Activated CD4-positive, alpha-beta T cell treated with anti-CD3 and anti-CD28 coated beads, Interleukin-2, amount 10 ng/mL, durations not matched to agents 24 days and 14 days (primary cell): ENCODE measurements around the gene ITGB1BP1. TPM values are rescaled to one million over a fixed set of nuclear protein-coding genes. Genes with fewer than 3 reads are reported as not detected.

Experiments
- DNase-seq: peaks from one replicate; pipeline ENCODE4 v3.0.0; 2022
- H3K27ac Mint-ChIP-seq: one replicate; pipeline ENCODE4 v1.8.0; 2022; ENCODE audit warnings: mild to moderate bottlenecking, mixed read lengths
- H3K27me3 Mint-ChIP-seq: one replicate; pipeline ENCODE4 v1.8.0; 2022; ENCODE audit warnings: mixed read lengths
- H3K36me3 Mint-ChIP-seq: one replicate; pipeline ENCODE4 v1.8.0; 2022; ENCODE audit warnings: low read depth, mild to moderate bottlenecking, mixed read lengths
- H3K4me1 Mint-ChIP-seq: one replicate; pipeline ENCODE4 v1.8.0; 2021; ENCODE audit warnings: mixed read lengths
- H3K4me3 Mint-ChIP-seq: one replicate; pipeline ENCODE4 v1.8.0; 2022; ENCODE audit warnings: mild to moderate bottlenecking, moderate library complexity, mixed read lengths
- H3K9me3 Mint-ChIP-seq: one replicate; pipeline ENCODE4 v1.8.0; 2021; ENCODE audit warnings: mixed read lengths
- intact Hi-C: fragments of 100-400 bp; cut with micrococcal nuclease; formaldehyde crosslinking; loops from one replicate; pipeline ENCODE4 v1.15.1; 2023
- total RNA-seq: library from RNA; stranded (reverse); gene quantifications from 2 replicates; pipeline ENCODE4 v1.2.3, GENCODE V29; 2022

ITGB1BP1 gene
- total RNA-seq, 1 donor from 2014 or later, result 131 TPM

DNA sequence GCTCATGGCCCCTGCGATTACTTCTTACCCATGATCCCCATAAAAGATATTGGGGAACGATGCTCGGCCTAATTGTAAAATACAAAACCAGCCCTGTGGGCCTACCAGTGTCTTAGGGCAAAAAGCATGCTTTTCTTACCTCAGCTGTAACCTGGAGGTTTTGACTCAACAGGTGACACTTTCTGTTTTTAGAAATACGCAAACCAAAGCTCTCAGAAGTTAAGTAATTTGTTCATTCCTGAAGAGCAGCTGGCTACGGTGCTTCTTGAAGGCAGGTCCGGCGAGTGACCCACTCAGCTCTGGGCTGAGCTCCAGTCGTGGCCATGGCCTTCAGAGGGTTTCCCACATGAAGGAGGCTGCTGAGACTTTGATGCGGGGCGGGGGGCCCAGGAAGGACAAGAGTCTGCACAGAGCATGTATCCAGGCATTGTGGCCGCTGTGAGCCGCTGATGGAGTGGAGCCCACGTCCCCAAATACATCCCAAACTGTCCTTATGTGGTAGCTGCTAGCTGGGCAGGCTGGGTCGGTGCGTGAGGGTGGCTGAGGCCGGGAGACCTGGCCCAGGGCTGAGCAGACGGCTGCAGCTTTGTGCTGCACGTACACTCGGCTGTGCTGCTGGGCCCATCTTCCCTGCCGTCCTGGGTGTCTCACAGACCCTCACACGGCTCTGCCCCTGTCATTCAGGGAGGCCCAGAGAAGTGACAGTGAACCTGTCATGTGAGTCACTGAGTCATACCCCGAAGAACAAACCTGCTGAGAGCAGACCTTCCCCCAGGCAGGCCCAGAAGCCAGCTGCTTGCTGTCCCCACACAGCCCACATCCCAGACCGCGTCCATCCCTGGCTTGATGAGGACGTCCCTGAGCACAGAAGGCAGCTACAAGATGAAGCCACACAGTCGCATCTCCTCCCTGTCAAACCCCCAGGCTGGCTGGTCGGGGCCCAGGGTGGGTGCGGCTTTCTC lies 34.1 kb downstream of the ITGB1BP1 start:
- Mint-ChIP-seq H3K27me3 (no peaks in the 10 kb centered on the region), H3K4me3 (no peak overlapping the region), H3K9me3 (no peaks in the 10 kb centered on the region), H3K36me3 (no peaks in the 10 kb centered on the region), H3K4me1 (no peaks in the 10 kb centered on the region), H3K27ac (no peak overlapping the region)
- no peak for DNase-seq
- intact Hi-C loops, result no loop called here

DNA sequence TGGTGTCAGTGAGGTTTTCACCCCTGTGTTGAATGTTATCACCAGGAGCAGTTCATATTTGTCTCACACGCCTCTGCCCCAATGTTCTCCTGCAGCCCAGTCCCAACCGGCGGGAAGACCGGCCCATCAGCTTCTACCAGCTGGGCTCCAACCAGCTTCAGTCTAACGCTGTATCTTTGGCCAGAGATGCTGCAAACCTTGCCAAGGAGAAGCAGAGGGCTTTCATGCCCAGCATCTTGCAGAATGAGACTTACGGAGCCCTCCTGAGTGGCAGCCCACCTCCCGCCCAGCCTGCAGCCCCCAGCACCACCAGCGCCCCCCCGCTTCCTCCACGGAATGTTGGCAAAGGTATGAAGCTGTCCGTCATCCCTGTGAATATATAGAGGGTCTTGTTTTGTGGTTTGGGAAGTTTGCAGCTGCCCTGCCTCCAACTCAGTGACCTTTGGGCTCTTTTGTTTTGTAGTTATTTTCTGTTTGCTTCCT lies 35.1 kb downstream of the ITGB1BP1 start:
- H3K27ac Mint-ChIP-seq, result no peak overlapping the region
- no peaks in the 10 kb centered on the region for H3K27me3 Mint-ChIP-seq
- DNase-seq, result no peak
- H3K4me3 Mint-ChIP-seq, result no peak overlapping the region
- no peaks in the 10 kb centered on the region for H3K4me1 Mint-ChIP-seq
- intact Hi-C loops, result no loop called here
- H3K36me3 Mint-ChIP-seq, result no peaks in the 10 kb centered on the region
- no peaks in the 10 kb centered on the region for H3K9me3 Mint-ChIP-seq

DNA sequence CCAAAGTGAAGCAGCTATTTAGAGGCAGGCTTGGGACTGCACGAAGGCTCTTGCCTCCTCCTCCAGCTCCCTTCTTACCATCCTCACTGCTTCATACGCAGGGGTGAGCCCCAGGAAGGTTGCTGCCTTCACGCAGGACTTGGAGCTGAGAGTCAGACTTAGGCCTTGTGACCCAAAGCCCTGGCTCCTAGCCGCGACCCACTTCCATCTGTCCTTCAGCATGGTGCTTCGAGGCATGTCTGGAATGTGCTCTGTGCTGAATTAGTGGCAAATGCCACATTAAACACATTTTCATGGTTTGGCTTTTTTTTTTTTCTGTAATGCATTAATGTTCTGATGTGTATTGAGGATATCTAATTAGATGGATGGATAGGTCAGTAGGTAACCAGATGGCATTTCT lies 37.5 kb downstream of the ITGB1BP1 start:
- no peaks in the 10 kb centered on the region for H3K4me1 Mint-ChIP-seq
- DNase-seq, result no peak
- H3K27me3 Mint-ChIP-seq, result no peaks in the 10 kb centered on the region
- H3K27ac Mint-ChIP-seq, result no peak overlapping the region
- H3K36me3 Mint-ChIP-seq, result no peaks in the 10 kb centered on the region
- intact Hi-C loops, result no loop called here
- no peak overlapping the region for H3K4me3 Mint-ChIP-seq
- no peaks in the 10 kb centered on the region for H3K9me3 Mint-ChIP-seq

DNA sequence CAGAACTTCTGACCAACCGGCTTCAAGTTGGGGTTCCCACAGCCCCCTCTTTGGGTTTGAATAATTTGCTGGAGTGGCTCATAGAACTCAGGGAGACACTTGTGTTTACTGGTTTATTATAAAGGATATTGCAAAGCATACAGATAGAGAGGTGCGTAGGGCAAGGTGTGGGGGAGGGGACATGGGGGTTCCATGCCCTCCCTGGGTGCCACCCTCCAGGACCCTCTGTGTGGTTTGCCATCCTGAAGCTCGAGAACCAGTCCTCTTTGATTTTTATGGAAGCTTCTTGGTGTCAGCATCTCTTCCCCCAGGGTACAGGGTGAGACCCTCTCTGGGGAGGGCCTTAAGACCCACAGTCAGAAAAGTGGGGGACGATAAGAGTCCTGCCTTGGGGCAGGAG lies 38.8 kb downstream of the ITGB1BP1 start:
- Mint-ChIP-seq H3K4me3 (no peak overlapping the region), H3K27ac (no peak overlapping the region), H3K9me3 (no peaks in the 10 kb centered on the region), H3K4me1 (no peaks in the 10 kb centered on the region), H3K27me3 (no peaks in the 10 kb centered on the region), H3K36me3 (no peaks in the 10 kb centered on the region)
- intact Hi-C loops, result no loop called here
- DNase-seq, result no peak

DNA sequence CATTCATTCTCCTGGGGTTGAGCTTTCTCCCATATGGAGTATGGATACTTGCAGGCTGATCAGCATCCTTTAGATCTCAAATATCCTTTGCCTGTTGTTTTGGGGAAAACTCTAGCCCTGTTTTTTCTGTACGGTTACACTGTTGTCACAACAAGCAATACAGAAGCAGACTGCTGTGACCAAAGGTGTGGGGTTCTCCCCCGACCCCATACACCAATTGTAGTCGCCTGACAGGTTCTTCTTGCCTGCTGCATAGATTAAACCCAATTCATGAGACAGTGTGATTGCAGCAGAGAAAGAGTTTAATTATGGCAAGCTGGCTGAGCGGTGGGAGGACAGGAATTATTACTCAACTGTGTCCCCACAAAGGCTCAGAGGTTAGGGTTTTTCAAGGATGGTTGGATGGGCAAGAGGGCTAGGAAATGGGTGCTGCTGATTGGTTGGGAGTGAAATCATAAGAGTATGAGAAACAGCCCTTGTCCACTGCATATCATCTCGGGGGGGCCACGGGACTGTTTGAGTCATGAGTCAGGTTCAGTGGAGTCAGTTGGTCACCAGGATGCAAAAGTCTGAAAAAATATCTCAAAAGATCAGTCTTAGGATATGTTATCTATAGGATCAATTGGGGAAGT lies 40.6 kb downstream of the ITGB1BP1 start:
- H3K4me3 Mint-ChIP-seq, result no peak overlapping the region
- H3K9me3 Mint-ChIP-seq, result no peaks in the 10 kb centered on the region
- intact Hi-C loops, result no loop called here
- H3K36me3 Mint-ChIP-seq, result no peaks in the 10 kb centered on the region
- H3K27me3 Mint-ChIP-seq, result no peaks in the 10 kb centered on the region
- H3K27ac Mint-ChIP-seq, result no peak overlapping the region
- H3K4me1 Mint-ChIP-seq, result no peaks in the 10 kb centered on the region
- no peak for DNase-seq

DNA sequence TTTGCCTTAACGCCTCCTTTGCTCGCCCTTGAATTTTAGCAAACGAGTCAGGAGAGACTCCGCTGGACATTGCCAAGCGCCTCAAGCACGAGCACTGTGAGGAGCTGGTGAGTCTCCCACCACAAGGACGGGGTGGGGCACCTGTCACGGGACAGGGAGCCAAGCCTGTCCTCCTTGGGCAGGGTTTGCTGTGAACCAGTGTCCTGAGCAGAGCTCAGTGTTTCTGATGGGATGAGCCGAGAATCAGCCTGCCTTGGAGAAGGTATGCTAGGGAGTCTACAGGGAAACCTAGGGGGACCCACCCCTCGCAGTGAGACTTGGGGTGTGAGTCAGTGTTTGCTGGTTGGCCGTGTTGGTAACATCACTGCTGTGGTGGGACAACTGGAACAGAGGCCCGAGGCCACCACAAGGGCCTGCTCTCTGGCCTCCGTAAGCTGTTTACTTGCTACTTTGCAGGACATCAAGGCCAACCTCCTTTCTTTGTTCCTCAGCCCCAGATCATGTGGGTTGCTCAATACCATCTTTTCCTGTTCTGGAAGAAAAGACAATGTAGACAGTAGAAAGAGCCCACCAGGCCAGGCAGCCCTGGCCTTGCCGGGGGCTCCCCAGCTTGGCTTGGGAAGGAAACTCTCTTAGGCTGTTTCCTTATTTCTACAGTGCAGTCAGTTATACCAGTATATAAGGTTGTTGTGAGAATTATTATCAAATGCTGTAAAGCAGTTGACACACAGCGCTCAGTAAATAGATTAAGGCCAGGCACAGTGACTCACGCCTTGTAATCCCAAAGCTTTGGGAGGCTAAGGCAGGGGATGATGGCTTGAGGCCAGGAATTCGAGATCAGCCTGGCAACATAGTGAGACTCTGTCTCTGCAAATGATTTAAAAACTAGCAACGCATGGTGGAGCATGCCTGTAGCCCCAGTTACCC lies 42.4 kb downstream of the ITGB1BP1 start:
- H3K4me3 Mint-ChIP-seq, result no peak overlapping the region
- no peaks in the 10 kb centered on the region for H3K4me1 Mint-ChIP-seq
- H3K27ac Mint-ChIP-seq, result no peak overlapping the region
- no peak for DNase-seq
- no peaks in the 10 kb centered on the region for H3K36me3 Mint-ChIP-seq
- H3K9me3 Mint-ChIP-seq, result no peaks in the 10 kb centered on the region
- intact Hi-C loops, result no loop called here
- peaks cover 6% of the 10 kb centered on the region for H3K27me3 Mint-ChIP-seq

DNA sequence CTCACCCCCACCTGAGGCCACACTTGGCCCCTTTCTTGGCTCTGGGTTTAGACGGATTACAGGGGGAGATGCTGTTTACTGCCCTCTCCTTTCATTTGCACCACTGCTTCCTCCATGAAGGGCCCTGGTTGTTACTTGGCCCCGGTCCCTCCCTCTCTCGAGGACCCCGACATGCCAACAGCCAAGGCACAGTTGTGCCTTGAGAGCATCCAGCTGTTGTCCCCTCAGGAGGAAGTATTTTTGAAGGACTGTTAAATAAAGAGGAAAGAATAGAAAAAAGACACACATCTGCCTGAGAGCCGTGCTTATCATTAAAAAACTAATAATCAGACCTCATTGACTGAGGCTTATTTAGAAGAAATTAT lies 44.0 kb downstream of the ITGB1BP1 start:
- no peaks in the 10 kb centered on the region for H3K36me3 Mint-ChIP-seq
- intact Hi-C loops, result no loop called here
- H3K4me1 Mint-ChIP-seq, result no peaks in the 10 kb centered on the region
- H3K27me3 Mint-ChIP-seq, result peaks cover 7% of the 10 kb centered on the region
- no peak overlapping the region for H3K27ac Mint-ChIP-seq
- H3K9me3 Mint-ChIP-seq, result no peaks in the 10 kb centered on the region
- DNase-seq, result no peak
- H3K4me3 Mint-ChIP-seq, result no peak overlapping the region

DNA sequence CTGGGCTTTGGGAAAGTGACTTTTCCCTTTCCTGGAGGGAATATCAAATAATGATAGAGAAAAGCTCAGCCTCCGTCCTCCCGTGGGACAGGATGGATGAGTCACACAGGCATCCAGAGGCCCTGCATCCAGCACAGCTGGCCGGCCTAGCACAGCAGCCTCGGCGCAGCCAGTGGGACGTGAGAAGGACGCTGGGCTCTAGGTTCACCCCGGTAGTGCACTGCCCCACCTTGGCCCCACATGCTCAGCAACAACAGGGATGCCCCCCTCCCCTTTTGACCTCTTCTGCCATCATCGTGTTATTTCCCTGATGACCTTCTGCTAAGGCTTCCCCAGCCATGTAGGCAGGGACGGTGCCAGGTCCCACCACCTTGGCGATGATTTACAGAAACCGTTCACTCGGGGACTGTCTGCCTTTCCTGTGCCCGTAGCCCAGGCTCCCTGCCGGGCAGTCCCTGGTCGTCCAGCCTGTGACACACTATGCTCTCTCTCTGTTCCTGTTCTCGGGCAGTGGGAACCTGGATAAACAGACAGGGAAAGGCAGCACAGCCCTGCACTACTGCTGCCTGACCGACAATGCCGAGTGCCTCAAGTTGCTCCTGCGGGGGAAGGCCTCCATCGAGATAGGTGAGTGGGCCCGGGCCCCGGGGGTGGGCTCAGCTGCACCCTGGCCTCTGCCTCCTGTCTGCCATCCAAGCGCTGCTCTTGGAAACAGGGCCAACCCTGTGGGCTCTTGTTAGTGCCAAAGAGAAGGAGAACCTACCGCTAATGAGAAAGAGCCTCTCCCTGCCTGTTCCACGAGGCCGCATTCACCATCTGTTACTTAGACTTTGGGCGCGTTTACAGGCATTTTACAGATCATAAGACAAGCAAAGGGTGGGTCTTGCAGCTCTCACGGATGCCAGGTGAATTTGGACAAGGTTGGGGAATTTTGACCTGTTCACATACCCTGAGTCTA lies 44.6 kb downstream of the ITGB1BP1 start:
- no peak for DNase-seq
- Mint-ChIP-seq H3K4me1 (no peaks in the 10 kb centered on the region), H3K27ac (no peak overlapping the region), H3K9me3 (no peaks in the 10 kb centered on the region), H3K36me3 (no peaks in the 10 kb centered on the region), H3K27me3 (peaks cover 7% of the 10 kb centered on the region), H3K4me3 (no peak overlapping the region)
- intact Hi-C loops, result no loop called here

DNA sequence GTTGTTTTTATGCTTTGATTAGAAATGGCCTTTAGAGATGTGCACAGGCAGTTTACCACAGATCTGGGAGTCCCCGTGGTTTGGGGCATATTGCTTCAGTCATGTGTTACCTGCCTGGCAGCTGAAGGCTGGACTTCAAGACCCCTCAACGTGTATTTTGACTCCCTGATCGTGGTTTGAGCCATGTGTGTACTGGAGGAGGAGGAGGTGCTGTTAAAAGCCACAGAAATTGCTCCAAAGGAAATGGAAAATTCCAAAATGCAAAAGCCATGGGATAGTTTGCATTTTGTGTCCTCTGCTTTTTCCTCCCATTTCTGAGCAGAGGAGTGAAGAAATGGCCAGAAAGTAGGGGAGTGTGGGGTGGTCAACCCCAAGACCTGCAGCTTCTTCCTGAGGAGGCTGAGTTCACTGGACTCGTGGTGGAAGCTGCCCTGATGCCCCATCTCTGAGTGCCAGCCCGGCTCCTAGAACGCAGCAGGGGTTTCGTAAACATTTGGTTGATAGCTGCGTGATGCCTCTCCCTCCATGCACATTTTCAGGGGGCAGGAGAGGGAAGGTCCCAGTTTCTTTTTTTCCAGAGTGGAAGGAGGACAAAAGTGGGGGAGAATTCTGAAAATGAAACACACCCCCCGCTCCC lies 45.7 kb downstream of the ITGB1BP1 start:
- Mint-ChIP-seq H3K4me3 (no peak overlapping the region), H3K4me1 (no peaks in the 10 kb centered on the region), H3K36me3 (no peaks in the 10 kb centered on the region), H3K27ac (no peak overlapping the region), H3K9me3 (no peaks in the 10 kb centered on the region), H3K27me3 (peaks cover 7% of the 10 kb centered on the region)
- no peak for DNase-seq
- intact Hi-C loops, result no loop called here

DNA sequence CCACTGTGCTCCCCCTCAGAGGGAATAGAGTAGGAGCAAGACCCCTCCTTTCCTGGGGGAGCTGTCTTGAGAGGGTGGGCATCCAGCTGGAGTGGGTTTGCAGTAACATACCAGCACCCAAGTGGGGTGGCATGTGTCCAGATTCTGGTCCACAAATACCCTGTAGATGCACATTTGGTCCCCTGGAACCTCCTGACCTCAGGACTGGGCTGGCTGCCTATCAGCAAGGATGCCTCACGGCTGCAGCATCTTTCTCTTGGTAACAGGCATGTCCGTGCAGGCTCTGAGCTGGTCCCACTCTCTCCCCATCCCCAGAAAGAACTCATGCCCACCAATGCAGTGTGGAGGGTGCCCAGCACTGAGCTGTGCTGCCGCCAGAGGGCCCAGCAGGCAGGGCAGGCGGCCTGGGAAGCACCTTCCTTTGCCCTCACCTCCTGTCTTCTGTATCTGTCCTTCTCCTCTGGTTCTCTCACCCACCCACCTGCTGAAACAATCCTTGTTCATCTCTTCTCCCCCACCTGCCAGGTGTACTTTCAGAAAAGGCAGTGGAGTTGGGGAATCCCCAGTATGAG lies 47.4 kb downstream of the ITGB1BP1 start:
- H3K9me3 Mint-ChIP-seq, result no peaks in the 10 kb centered on the region

DNA sequence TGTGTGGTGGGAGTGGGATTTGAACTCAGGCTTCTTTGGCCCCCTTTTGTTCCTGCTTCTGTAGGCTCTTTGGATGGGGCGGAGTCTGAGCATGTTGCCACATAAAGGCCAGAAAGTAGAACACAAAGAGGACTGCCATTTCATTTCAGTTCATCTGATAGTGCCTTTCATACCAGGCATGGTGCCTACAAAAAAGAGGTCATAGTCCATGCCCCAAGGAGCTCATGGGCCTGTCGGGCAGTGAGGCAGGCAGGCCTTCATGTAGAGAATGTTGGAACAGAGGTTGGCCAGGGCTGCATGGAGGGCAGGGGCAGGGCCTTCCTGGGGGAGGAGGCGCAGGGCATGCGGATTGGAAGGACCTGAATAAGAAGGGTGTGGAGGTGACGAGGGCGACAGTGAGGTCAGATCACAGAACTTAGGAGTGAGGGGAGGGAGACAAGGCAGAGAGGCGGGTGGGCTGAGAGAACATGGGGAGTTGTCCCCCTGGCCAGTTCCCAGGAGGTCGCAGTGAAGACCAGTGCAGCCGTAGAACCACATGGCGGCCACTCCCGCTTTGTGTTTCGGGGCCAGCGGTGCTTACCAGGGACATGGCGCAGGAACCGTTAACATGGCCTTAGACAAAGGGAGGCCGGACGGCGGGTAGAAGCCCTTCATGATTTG lies 49.1 kb downstream of the ITGB1BP1 start:
- Mint-ChIP-seq H3K9me3 (no peaks in the 10 kb centered on the region), H3K4me1 (no peaks in the 10 kb centered on the region), H3K4me3 (no peak overlapping the region), H3K27me3 (peaks cover 9% of the 10 kb centered on the region), H3K36me3 (no peaks in the 10 kb centered on the region), H3K27ac (no peak overlapping the region)
- no peak for DNase-seq
- intact Hi-C loops, result no loop called here

More for the DNA sequence above, 47.4 kb downstream of the ITGB1BP1 start:
- H3K27me3 Mint-ChIP-seq, result peaks cover 7% of the 10 kb centered on the region
- H3K36me3 Mint-ChIP-seq, result no peaks in the 10 kb centered on the region
- DNase-seq, result no peak
- no peak overlapping the region for H3K4me3 Mint-ChIP-seq
- no peak overlapping the region for H3K27ac Mint-ChIP-seq
- intact Hi-C loops, result no loop called here
- H3K4me1 Mint-ChIP-seq, result no peaks in the 10 kb centered on the region

DNA sequence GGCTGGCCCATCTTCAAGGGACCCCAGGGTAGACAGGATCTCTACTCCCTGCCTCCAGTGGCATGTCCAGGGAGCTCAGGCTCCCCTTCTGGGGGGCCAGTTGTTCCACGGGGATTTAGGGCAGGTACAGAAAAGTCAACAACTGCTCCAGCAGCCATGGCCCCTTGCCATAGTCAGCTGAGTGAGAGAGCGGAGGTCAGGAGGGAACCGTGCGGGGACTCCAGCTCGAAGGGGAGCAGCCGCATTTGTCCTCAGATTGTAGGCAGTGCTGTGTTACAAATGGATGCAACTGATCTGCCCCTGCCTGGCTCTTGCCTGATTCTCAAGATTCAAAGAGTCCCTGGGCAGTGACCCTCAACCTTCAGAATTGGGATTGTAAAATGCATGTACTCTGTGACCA lies 49.9 kb downstream of the ITGB1BP1 start:
- intact Hi-C loops, result no loop called here
- Mint-ChIP-seq H3K4me3 (no peak overlapping the region), H3K9me3 (no peaks in the 10 kb centered on the region), H3K27ac (no peak overlapping the region), H3K27me3 (peaks cover 9% of the 10 kb centered on the region), H3K4me1 (no peaks in the 10 kb centered on the region), H3K36me3 (no peaks in the 10 kb centered on the region)
- no peak for DNase-seq
